Colon (tissue), 2 donors: Measurements from ENCODE around the gene PARP14.
"Not testable (repeated sequence)": the region's sequence is repeated elsewhere in the genome, so short reads cannot be mapped to it uniquely, and the experiment has no call there.

Source experiments
- FAIRE-seq: peaks from 2 replicates; lab custom pipeline; 2012; peaks lifted over from hg19 to GRCh38; lab: Jason Lieb, UNC
- donor health status: control.
- donor health status: control.

Gene PARP14

GRCh38 chr3:122680475-122681283 lies at the start of gene PARP14:
TSS of gene PARP14 (plus strand) at chr3:122680839. CDS start at chr3:122680884, 45 bp downstream.
- FAIRE-seq: no peak

- FAIRE-seq: no peak
These were observed 44.9 kb upstream of the PARP14 start for GRCh38 chr3:122635789-122636188.

- no peak for FAIRE-seq
These were observed 43.9 kb upstream of the PARP14 start for GRCh38 chr3:122636697-122637096.

- no peak for FAIRE-seq
These were observed 40.1 kb upstream of the PARP14 start for GRCh38 chr3:122640437-122640999.

- no peak for FAIRE-seq
These were observed 37.7 kb upstream of the PARP14 start for GRCh38 chr3:122642935-122643334.

- no peak for FAIRE-seq
These were observed 34.3 kb upstream of the PARP14 start for GRCh38 chr3:122646146-122646988.

- FAIRE-seq: not testable (repeated sequence)
These were observed 29.3 kb upstream of the PARP14 start for GRCh38 chr3:122651233-122651907.

GRCh38 chr3:122651962-122652361 lies 28.7 kb upstream of the PARP14 start:
- FAIRE-seq: not testable (repeated sequence)

GRCh38 chr3:122658336-122658735 lies 22.3 kb upstream of the PARP14 start:
- FAIRE-seq: not testable (repeated sequence)

- no peak for FAIRE-seq
These were observed 20.2 kb upstream of the PARP14 start for GRCh38 chr3:122660297-122660974.

GRCh38 chr3:122661633-122662032 lies 19.0 kb upstream of the PARP14 start:
- FAIRE-seq: no peak

- no peak for FAIRE-seq
These were observed 18.1 kb upstream of the PARP14 start for GRCh38 chr3:122662505-122662904.

GRCh38 chr3:122665226-122665786 lies 15.3 kb upstream of the PARP14 start:
- FAIRE-seq: no peak

GRCh38 chr3:122665881-122666280 lies 14.8 kb upstream of the PARP14 start:
- FAIRE-seq: no peak

GRCh38 chr3:122668930-122669730 lies 11.5 kb upstream of the PARP14 start:
- FAIRE-seq: no peak

- FAIRE-seq: no peak
These were observed 9.1 kb upstream of the PARP14 start for GRCh38 chr3:122671553-122671952.

- no peak for FAIRE-seq
These were observed 6.3 kb upstream of the PARP14 start for GRCh38 chr3:122674339-122674738.

- no peak for FAIRE-seq
These were observed 3.9 kb upstream of the PARP14 start for GRCh38 chr3:122676759-122677158.

GRCh38 chr3:122677216-122677615 lies 3.4 kb upstream of the PARP14 start:
- FAIRE-seq: no peak

GRCh38 chr3:122678506-122678905 lies 2.1 kb upstream of the PARP14 start:
- no peak for FAIRE-seq
